Measurements from ENCODE around the gene NAP1L1. TPM values are rescaled to one million over a fixed set of nuclear protein-coding genes. Genes with fewer than 3 reads are reported as not detected.

NAP1L1 gene
- total RNA-seq, 1 donor from 2014 or later = 687 TPM

- peaks cover 39% of the 10 kb centered on the region for H3K36me3 ChIP-seq (ENCODE audit: insufficient read depth, low read length)
- TF ChIP-seq CTCF (IDR thresholded peaks at IDR 0.05; ENCODE audit: insufficient read depth, low read depth, low read length) (no peak), EZH2 (IDR thresholded peaks at IDR 0.05; ENCODE audit: insufficient read depth, low read length) (no peak)
- H3K27me3 ChIP-seq (ENCODE audit: insufficient read depth, low read length) = no peaks in the 10 kb centered on the region
- no peak overlapping the region for H3K4me3 Mint-ChIP-seq (ENCODE audit: unreplicated experiment)
- H3K4me1 Mint-ChIP-seq (ENCODE audit: low read depth, unreplicated experiment) = peaks cover 8% of the 10 kb centered on the region
- no peak overlapping the region for H2AFZ ChIP-seq (ENCODE audit: low read depth, low read length)
- no peak overlapping the region for H3K4me2 ChIP-seq (ENCODE audit: low read length)
- H3K27me3 Mint-ChIP-seq (ENCODE audit: low read depth, unreplicated experiment) = no peaks in the 10 kb centered on the region
- peaks cover 2% of the 10 kb centered on the region for H3K9me3 Mint-ChIP-seq (ENCODE audit: unreplicated experiment)
- H3K4me3 ChIP-seq (ENCODE audit: insufficient read depth, low read depth, low read length) = no peak overlapping the region
- H3K9ac ChIP-seq (ENCODE audit: low read length) = no peak overlapping the region
- no peak for FAIRE-seq
- H3K27ac ChIP-seq (ENCODE audit: low read depth, low read length) = no peak overlapping the region
- peaks cover 61% of the 10 kb centered on the region for H4K20me1 ChIP-seq (ENCODE audit: insufficient read depth, low read length)
- H3K27ac Mint-ChIP-seq (ENCODE audit: unreplicated experiment) = no peak overlapping the region
- no peak for DNase-seq (ENCODE audit: low read depth)
- peaks cover 34% of the 10 kb centered on the region for H3K36me3 Mint-ChIP-seq (ENCODE audit: low read depth, unreplicated experiment)
- no peaks in the 10 kb centered on the region for H3K4me1 ChIP-seq (ENCODE audit: insufficient read depth, low read length)
- H3K9me3 ChIP-seq (ENCODE audit: insufficient read depth, low read depth, low read length) = no peaks in the 10 kb centered on the region
- peaks cover 100% of the 10 kb centered on the region for H3K79me2 ChIP-seq (ENCODE audit: insufficient read depth, low read length)
Measured at GRCh38 chr12:76065917-76066316, 18.6 kb downstream of the NAP1L1 start.

GRCh38 chr12:76064904-76065303, 19.6 kb downstream of the NAP1L1 start:
- peaks cover 2% of the 10 kb centered on the region for H3K9me3 Mint-ChIP-seq (ENCODE audit: unreplicated experiment)
- no peak overlapping the region for H2AFZ ChIP-seq (ENCODE audit: low read depth, low read length)
- no peaks in the 10 kb centered on the region for H3K27me3 Mint-ChIP-seq (ENCODE audit: low read depth, unreplicated experiment)
- H3K9me3 ChIP-seq (ENCODE audit: insufficient read depth, low read depth, low read length) = no peaks in the 10 kb centered on the region
- DNase-seq (ENCODE audit: low read depth) (no peak), FAIRE-seq (no peak)
- peaks cover 34% of the 10 kb centered on the region for H3K36me3 ChIP-seq (ENCODE audit: insufficient read depth, low read length)
- H3K79me2 ChIP-seq (ENCODE audit: insufficient read depth, low read length) = peaks cover 100% of the 10 kb centered on the region
- no peak overlapping the region for H3K4me3 ChIP-seq (ENCODE audit: insufficient read depth, low read depth, low read length)
- H3K27me3 ChIP-seq (ENCODE audit: insufficient read depth, low read length) = no peaks in the 10 kb centered on the region
- H3K4me1 Mint-ChIP-seq (ENCODE audit: low read depth, unreplicated experiment) = peaks cover 14% of the 10 kb centered on the region
- H4K20me1 ChIP-seq (ENCODE audit: insufficient read depth, low read length) = peaks cover 60% of the 10 kb centered on the region
- no peak overlapping the region for H3K4me2 ChIP-seq (ENCODE audit: low read length)
- H3K27ac Mint-ChIP-seq (ENCODE audit: unreplicated experiment) = no peak overlapping the region
- no peak overlapping the region for H3K9ac ChIP-seq (ENCODE audit: low read length)
- TF ChIP-seq CTCF (IDR thresholded peaks at IDR 0.05; ENCODE audit: insufficient read depth, low read depth, low read length) (no peak), EZH2 (IDR thresholded peaks at IDR 0.05; ENCODE audit: insufficient read depth, low read length) (no peak)
- no peaks in the 10 kb centered on the region for H3K4me1 ChIP-seq (ENCODE audit: insufficient read depth, low read length)
- no peak overlapping the region for H3K27ac ChIP-seq (ENCODE audit: low read depth, low read length)
- peaks cover 34% of the 10 kb centered on the region for H3K36me3 Mint-ChIP-seq (ENCODE audit: low read depth, unreplicated experiment)
- H3K4me3 Mint-ChIP-seq (ENCODE audit: unreplicated experiment) = no peak overlapping the region

GRCh38 chr12:76060111-76060510, 24.4 kb downstream of the NAP1L1 start:
- FAIRE-seq (no peak), DNase-seq (ENCODE audit: low read depth) (no peak)
- Mint-ChIP-seq H3K27ac (ENCODE audit: unreplicated experiment) (no peak overlapping the region), H3K4me1 (ENCODE audit: low read depth, unreplicated experiment) (peaks cover 14% of the 10 kb centered on the region), H3K4me3 (ENCODE audit: unreplicated experiment) (no peak overlapping the region), H3K36me3 (ENCODE audit: low read depth, unreplicated experiment) (peaks cover 28% of the 10 kb centered on the region), H3K27me3 (ENCODE audit: low read depth, unreplicated experiment) (no peaks in the 10 kb centered on the region), H3K9me3 (ENCODE audit: unreplicated experiment) (peaks cover 2% of the 10 kb centered on the region)
- Histone ChIP-seq H3K4me1 (ENCODE audit: insufficient read depth, low read length) (no peaks in the 10 kb centered on the region), H2AFZ (ENCODE audit: low read depth, low read length) (no peak overlapping the region), H3K27ac (ENCODE audit: low read depth, low read length) (no peak overlapping the region), H3K9me3 (ENCODE audit: insufficient read depth, low read depth, low read length) (no peaks in the 10 kb centered on the region), H3K79me2 (ENCODE audit: insufficient read depth, low read length) (peaks cover 91% of the 10 kb centered on the region), H3K9ac (ENCODE audit: low read length) (no peak overlapping the region), H3K4me2 (ENCODE audit: low read length) (no peak overlapping the region), H3K27me3 (ENCODE audit: insufficient read depth, low read length) (no peaks in the 10 kb centered on the region), H3K36me3 (ENCODE audit: insufficient read depth, low read length) (peaks cover 47% of the 10 kb centered on the region), H4K20me1 (ENCODE audit: insufficient read depth, low read length) (peaks cover 32% of the 10 kb centered on the region), H3K4me3 (ENCODE audit: insufficient read depth, low read depth, low read length) (no peak overlapping the region)
- no peak for TF ChIP-seq CTCF (IDR thresholded peaks at IDR 0.05; ENCODE audit: insufficient read depth, low read depth, low read length)
- TF ChIP-seq EZH2 (IDR thresholded peaks at IDR 0.05; ENCODE audit: insufficient read depth, low read length) = no peak
